Aorta (tissue), 5 donors: Measurements from ENCODE around the gene MBOAT7. TPM values are rescaled to one million over a fixed set of nuclear protein-coding genes. Genes with fewer than 3 reads are reported as not detected.
"Not testable (repeated sequence)": the region's sequence is repeated elsewhere in the genome, so short reads cannot be mapped to it uniquely, and the experiment has no call there.

Experiments used
- ATAC-seq: fragments of 200-7000 bp; cut with Tn5 transposase; one replicate; pipeline ENCODE4 v1.9.1; 2022; ENCODE audit warnings: moderate library complexity; ENCODE audit not compliant: low FRiP score
- DNase-seq, 2 donors: peaks; one replicate each; pipeline ENCODE4 v3.0.0-alpha.2; 2020
- H3K27ac ChIP-seq, 2 donors: one replicate each; pipeline ENCODE4 v1.5.1; 2013; ENCODE audit warnings: low read length in 2 of 2, mild to moderate bottlenecking in 2 of 2, moderate library complexity in 2 of 2, control low read depth in 1 of 2, inconsistent platforms in 1 of 2, low read depth in 1 of 2
- H3K27me3 ChIP-seq, 2 donors: one replicate each; pipeline ENCODE4 v1.6.1; 2013; ENCODE audit warnings: control low read depth in 1 of 2, low read length in 1 of 2, mild to moderate bottlenecking in 1 of 2, moderate library complexity in 1 of 2; ENCODE audit not compliant: insufficient read depth in 2 of 2, control insufficient read depth in 1 of 2
- H3K36me3 ChIP-seq, 2 donors: one replicate each; pipeline ENCODE4 v1.6.1; 2013; ENCODE audit warnings: control low read depth in 1 of 2, low read length in 1 of 2, mild to moderate bottlenecking in 1 of 2; ENCODE audit not compliant: insufficient read depth in 2 of 2, control insufficient read depth in 1 of 2
- H3K4me1 ChIP-seq, 2 donors: one replicate each; pipeline ENCODE4 v1.6.1; 2013; ENCODE audit warnings: low read length in 2 of 2, control low read depth in 1 of 2, mild to moderate bottlenecking in 1 of 2, moderate library complexity in 1 of 2; ENCODE audit not compliant: insufficient read depth in 2 of 2, control insufficient read depth in 1 of 2
- H3K4me3 ChIP-seq, 2 donors: one replicate each; pipeline ENCODE4 v1.5.1; 2013; ENCODE audit warnings: low read length in 2 of 2, control low read depth in 1 of 2, mild to moderate bottlenecking in 1 of 2
- H3K9me3 ChIP-seq: one replicate; pipeline ENCODE4 v1.6.1; 2013; ENCODE audit warnings: mild to moderate bottlenecking, low read length; ENCODE audit not compliant: control insufficient read depth
- WGBS, 2 donors: extraction: QIAGEN DNeasy Blood & Tissue Kit; methylation state at CpG; one replicate each; pipeline ENCODE4 v1.1.7; 2013; 5-methylcytosine and 5-hydroxymethylcytosine counted together
- intact Hi-C, 2 donors: fragments of 100-400 bp; cut with DNase I; formaldehyde crosslinking; loops; one replicate each; pipeline versions ENCODE4 v1.14.2 to v1.15.0; 2022
- polyA plus RNA-seq, 2 donors: library from polyadenylated mRNA; stranded (reverse); fragments of 200-250 nt; gene quantifications; one replicate each; pipeline ENCODE4 v1.2.3, GENCODE V29; 2013
- total RNA-seq, 2 donors: library from RNA; stranded (reverse); fragmentation: NEBNext Ultra II Directional; extraction: Animal tissue kit (Norgen Biotek cat#: 25700); gene quantifications; one replicate each; pipeline ENCODE4 v1.2.1, GENCODE V29; 2021
- donor health status: healthy with polysubstance abuse.
- donor health status: Bipolar disorder and iron deficiency.
- donor health status: DM: no; HTN: no; CAD: no.
- donor health status: DM: no; HTN: no; CAD: no.
- donor health status: DM: yes; HTN: yes; CAD: no.

Gene MBOAT7
- total and polyA plus RNA-seq, 4 donors, result 11.9 to 40.7 (median 26.7) TPM

DNA sequence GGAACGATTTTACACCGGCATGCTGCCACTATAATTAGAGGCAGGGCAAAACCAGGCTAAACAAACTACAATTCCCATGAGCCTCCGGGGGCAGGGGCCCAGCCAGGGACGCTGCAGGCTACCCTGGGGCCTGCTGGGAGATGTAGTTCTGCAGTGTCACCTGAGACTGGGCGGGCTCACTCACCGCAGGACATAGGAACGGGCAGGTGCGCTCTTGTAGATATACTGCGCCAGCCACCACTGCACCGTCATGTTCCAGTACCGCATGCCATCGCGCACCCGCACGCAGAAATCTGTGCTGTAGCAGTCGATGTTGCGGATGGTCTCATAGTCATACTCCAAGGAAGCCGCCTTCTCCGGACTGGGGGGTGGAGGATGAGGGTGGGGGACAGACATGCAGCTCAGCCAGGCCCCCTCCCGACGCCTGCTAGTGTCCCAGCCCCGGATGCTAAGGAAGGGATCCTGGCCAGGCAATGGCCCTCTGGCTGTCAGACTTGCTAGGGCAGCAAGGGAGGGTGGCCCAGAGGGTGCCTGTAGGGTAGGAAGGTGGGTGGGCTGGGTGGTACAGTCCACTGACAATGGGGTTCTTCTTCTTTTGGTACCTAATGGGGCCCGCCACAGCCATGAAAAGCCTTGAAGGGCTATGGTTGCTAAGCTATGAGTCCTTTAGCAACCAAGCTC lies 10.7 kb downstream of the MBOAT7 start:
- H3K27ac ChIP-seq, result no peak overlapping the region
- WGBS, 2 donors, result 65 to 67% methylated on average over 23 of the region's 23 CpGs
- peaks cover 0 to 2% of the 10 kb centered on the region in 2 donors for H3K36me3 ChIP-seq
- H3K4me1 ChIP-seq, result no peaks in the 10 kb centered on the region
- DNase-seq (peak in 1 of 2 donors; percentile 47), ATAC-seq (peak; percentile 61)
- intact Hi-C loops, result no loop called here
- H3K9me3 ChIP-seq, result no peaks in the 10 kb centered on the region
- no peak overlapping the region for H3K4me3 ChIP-seq
- H3K27me3 ChIP-seq, result no peaks in the 10 kb centered on the region

- 74 to 79% methylated on average over 25 of the region's 25 CpGs for WGBS, 2 donors
- Histone ChIP-seq H3K9me3 (no peaks in the 10 kb centered on the region), H3K27ac (no peak overlapping the region), H3K27me3 (no peaks in the 10 kb centered on the region), H3K4me1 (no peaks in the 10 kb centered on the region), H3K36me3 (no peaks in the 10 kb centered on the region), H3K4me3 (no peak overlapping the region)
- no peak for DNase-seq
- intact Hi-C loops, result no loop called here
- ATAC-seq, result no peak
Measured at GRCh38 chr19:54173951-54174834, 15.2 kb downstream of the MBOAT7 start.

DNA sequence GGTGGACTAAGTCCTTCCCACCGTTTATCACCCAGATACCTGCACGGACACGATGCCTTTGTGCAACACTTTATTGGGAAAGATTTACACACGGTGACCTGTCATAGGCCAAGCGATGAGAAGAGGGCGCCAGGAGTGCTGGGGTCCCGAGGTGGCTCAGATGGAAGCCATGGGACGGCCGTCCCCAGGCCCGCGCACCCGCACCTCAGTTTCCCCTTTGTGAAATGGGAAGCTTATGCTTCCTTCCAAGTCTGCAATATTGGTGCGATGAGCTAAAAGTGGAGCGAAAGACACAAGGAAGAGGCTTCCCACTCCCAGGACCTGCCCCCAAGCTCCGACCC lies 16.1 kb downstream of the MBOAT7 start:
- intact Hi-C loops, result no loop called here

DNA sequence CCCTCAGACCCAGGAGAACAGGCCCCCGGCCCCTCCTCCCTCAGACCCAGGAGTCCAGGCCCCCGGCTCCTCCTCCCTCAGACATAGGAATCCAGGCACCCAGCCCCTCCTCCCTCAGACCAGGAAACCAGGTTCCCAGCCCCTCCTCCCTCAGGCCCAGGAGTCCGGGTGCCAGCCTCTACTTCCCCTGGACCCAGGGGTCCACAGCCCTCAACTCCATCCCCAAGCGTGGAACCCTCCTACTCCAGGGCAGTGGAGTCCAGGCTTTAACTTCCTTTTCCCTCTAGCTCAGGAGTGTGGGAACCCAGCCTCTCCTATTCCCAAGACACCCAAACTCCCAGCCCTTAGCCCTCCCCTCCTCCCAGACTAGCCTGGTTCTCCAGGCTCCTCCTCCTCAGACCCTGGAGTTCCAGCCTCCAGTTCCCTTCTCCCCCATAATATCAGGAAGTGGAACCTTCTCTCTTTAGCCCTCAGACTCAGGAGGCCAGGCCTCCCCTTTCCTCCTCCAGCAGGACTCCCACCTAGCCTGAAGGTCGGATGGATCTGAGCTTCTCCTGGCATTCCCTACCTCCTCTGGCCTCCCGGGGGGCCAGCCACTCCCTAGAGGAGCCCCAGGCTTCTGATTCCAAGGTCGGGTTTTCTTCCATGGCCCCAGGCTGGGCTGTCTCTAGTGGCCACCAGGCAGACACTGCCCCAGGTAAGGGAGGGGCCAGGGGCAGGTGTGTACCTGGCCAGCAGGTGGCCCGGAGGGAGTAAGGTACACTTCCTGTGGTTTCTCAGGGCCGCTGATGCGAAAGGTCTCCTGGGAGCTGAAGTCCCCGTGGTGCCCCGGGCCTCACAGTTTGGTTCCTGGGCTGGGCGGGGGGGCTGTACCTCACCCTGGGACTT lies 16.7 kb downstream of the MBOAT7 start, which contains the start of gene TMC4:
TMC4 (minus strand) TSS at position 690 of the 888 bp plus-strand sequence; CDS start at position 647, 43 bp downstream.
- intact Hi-C loops, result no loop called here
- H3K27me3 ChIP-seq, result no peaks in the 10 kb centered on the region
- H3K36me3 ChIP-seq, result no peaks in the 10 kb centered on the region
- ATAC-seq, result no peak
- 9% methylated on average over 13 of the region's 13 CpGs for WGBS, 2 donors
- H3K4me1 ChIP-seq, result no peaks in the 10 kb centered on the region
- no peak within 1 kb of the TSS for H3K27ac ChIP-seq
- no peak within 1 kb of the TSS for H3K4me3 ChIP-seq
- H3K9me3 ChIP-seq, result no peaks in the 10 kb centered on the region
- DNase-seq, result no peak

More for the DNA sequence above, 16.1 kb downstream of the MBOAT7 start:
- Histone ChIP-seq H3K9me3 (no peaks in the 10 kb centered on the region), H3K27ac (no peak overlapping the region), H3K4me1 (no peaks in the 10 kb centered on the region), H3K4me3 (no peak overlapping the region), H3K27me3 (no peaks in the 10 kb centered on the region), H3K36me3 (no peaks in the 10 kb centered on the region)
- DNase-seq (no peak), ATAC-seq (no peak)
- 41 to 46% methylated on average over 15 of the region's 15 CpGs for WGBS, 2 donors

DNA sequence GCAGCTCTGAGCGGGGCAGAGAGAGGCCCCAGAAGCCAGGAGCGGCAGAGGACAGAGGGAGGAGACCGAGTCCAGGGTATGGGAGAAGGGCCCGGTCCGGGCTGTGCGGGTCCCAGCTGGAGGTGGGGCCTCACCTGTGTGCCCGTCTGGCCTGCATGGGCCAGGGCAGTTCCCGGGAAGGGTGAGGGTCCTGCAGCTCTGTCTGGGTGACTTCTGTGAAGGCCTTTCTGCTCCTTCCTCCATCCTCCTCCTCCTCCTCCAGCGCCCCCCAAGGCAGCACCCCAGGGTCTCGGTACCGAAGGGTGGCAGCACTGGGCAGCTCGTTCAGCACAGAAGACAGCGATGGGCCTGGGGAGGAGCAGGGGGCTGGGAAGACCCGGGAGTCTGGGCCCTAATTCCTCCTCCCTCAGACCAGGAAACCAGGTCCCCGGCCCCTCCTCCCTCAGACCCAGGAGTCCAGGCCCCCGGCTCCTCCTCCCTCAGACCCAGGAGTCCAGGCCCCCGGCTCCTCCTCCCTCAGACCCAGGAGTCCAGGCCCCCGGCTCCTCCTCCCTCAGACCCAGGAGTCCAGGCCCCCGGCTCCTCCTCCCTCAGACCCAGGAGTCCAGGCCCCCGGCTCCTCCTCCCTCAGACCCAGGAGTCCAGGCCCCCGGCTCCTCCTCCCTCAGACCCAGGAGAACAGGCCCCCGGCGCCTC lies 17.5 kb downstream of the MBOAT7 start:
- H3K27ac ChIP-seq, H3K4me1 ChIP-seq, intact Hi-C loops, H3K36me3 ChIP-seq, H3K27me3 ChIP-seq, H3K4me3 ChIP-seq, ATAC-seq, H3K9me3 ChIP-seq, DNase-seq: not testable (repeated sequence)
- WGBS, 2 donors, result 62 to 73% methylated on average over 12 to 20 of the region's 23 CpGs

DNA sequence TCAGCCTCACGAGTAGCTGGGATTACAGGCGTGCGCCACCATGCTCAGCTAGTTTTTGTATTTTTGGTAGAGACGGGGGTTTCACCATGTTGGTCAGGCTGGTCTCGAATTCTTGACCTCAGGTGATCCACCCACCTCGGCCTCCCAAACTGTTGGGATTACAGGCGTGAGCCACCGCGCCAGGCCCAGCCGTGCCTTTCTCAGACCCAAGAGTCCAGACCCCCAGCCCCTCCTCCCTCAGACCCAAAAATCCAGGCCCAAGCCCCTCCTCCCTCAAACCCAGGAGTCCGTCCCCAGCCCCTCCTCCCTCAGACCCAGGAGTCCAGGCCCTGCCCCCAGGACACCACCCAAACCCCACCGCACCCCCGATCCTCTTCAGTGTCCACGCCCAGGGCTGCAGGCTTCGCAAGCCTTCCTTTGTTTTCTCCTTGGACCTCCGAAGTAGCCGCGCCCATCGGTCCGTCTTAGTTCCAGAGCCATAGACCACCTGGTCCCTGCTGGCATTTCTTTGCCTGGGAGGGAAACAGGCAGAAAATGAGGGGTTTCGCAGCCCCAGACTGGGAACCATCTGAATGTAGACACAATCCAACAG lies 20.1 kb downstream of the MBOAT7 start:
- WGBS, 2 donors, result 89% methylated on average over 21 of the region's 21 CpGs
- intact Hi-C loops, result loop anchor here (1.0 to 5.0 kb wide), 3 partner anchors 33 to 62 kb away; partner anchors contain the start of gene RPS9 (in 1 of the 2)
- H3K36me3 ChIP-seq, result no peaks in the 10 kb centered on the region
- no peak overlapping the region for H3K4me3 ChIP-seq
- no peaks in the 10 kb centered on the region for H3K27me3 ChIP-seq
- ATAC-seq, result no peak
- no peaks in the 10 kb centered on the region for H3K9me3 ChIP-seq
- no peaks in the 10 kb centered on the region for H3K4me1 ChIP-seq
- DNase-seq, result no peak
- no peak overlapping the region for H3K27ac ChIP-seq

DNA sequence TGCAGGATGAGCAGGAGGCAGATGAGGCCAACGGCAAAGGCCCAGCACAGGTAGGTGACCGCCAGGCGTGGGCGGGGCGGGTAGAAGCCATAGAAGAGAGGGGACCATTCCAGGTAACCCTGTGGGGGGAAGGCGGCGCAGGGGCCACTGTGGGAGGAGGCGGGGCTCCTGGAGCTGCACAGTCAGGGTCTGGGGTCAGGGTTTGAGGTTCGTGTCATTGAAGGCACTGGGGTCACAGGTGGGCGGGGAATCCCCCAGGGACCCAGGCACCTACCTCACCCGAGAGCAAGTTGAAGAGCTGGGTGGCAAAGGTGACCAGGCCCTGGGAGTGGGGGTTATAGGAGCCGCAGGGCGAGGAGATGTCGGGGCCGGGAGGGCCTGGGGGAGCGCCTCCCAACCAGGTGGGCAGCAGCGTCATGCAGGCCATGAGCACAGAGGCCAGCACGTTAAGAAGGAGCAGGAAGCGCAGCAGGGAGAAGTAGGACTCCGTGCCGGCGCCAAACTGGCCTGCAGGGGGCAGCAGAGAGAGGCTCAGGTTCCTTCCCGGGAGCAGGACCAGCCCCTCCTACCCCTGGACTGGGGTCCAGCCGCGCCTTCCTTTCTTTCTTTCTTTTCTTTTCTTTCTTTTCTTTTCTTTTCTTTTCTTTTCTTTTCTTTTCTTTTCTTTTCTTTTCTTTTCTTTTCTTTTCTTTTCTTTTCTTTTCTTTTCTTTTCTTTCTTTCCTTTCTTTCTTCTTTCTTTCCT lies 21.0 kb downstream of the MBOAT7 start:
- Histone ChIP-seq H3K27me3 (no peaks in the 10 kb centered on the region), H3K27ac (no peak overlapping the region), H3K4me3 (no peak overlapping the region), H3K4me1 (no peaks in the 10 kb centered on the region), H3K9me3 (no peaks in the 10 kb centered on the region), H3K36me3 (no peaks in the 10 kb centered on the region)
- ATAC-seq (peak; percentile 92), DNase-seq (peak; percentile 95 to 99)
- intact Hi-C loops, result loop anchor here (2.0 to 5.0 kb wide), 2 partner anchors 34 to 62 kb away; partner anchors contain the start of gene RPS9 (in 1 of the 2)
- 19 to 26% methylated on average over 25 of the region's 25 CpGs for WGBS, 2 donors
